PC-3 (cell line): Measurements from ENCODE around the gene HOXD1. TPM values are rescaled to one million over a fixed set of nuclear protein-coding genes. Genes with fewer than 3 reads are reported as not detected.

Experiments
- ATAC-seq: fragments of 200-7000 bp; cut with Tn5 transposase; 2 replicates; pipeline ENCODE4 v1.9.1; 2020; ENCODE audit warnings: mild to moderate bottlenecking, moderate library complexity
- BruUV-seq: library from RNA; stranded (reverse); fragments of 400-500 nt; replicated peaks from 2 replicates; lab custom pipeline; 2021; lab: Mats Ljungman, UMichigan
- CTCF ChIA-PET: fragments of 300-600 bp; sonication (Branson Sonifier 250); formaldehyde crosslinking; loops from one replicate; lab custom pipeline; 2022; ENCODE audit warnings: antibody characterized with exemption; lab: Charles Lee
- POLR2A ChIA-PET: fragments of 300-600 bp; sonication (Branson Sonifier 250); formaldehyde crosslinking; loops from one replicate; lab custom pipeline; 2022; ENCODE audit warnings: antibody characterized with exemption; ENCODE audit not compliant: unreplicated experiment; lab: Charles Lee
- DNase-seq: peaks from one replicate; pipeline ENCODE4 v3.0.0-alpha.2; 2015
- H2AFZ ChIP-seq: fragments of 300-600 bp; sonication (generic); 2 replicates; pipeline ENCODE4 v1.6.0; 2016; ENCODE audit warnings: antibody characterized with exemption, low read length
- H3F3A ChIP-seq: fragments of 300-600 bp; sonication (generic); one replicate; pipeline ENCODE4 v1.6.0; 2017; ENCODE audit warnings: antibody characterized with exemption, low read length, control low read depth, mild to moderate bottlenecking; ENCODE audit not compliant: unreplicated experiment
- H3K27ac ChIP-seq: fragments of 300-600 bp; sonication (generic); 2 replicates; pipeline ENCODE4 v1.5.1; 2016; ENCODE audit warnings: mild to moderate bottlenecking, low read length
- H3K27me3 ChIP-seq: fragments of 300-600 bp; sonication (generic); 2 replicates; pipeline ENCODE4 v1.6.1; 2016; ENCODE audit warnings: low read length, mixed read lengths
- H3K36me3 ChIP-seq: fragments of 300-600 bp; sonication (generic); 2 replicates; pipeline ENCODE4 v1.6.1; 2016; ENCODE audit warnings: low read depth, mixed run types, low read length, mixed read lengths
- H3K4me1 ChIP-seq: fragments of 300-600 bp; sonication (generic); 2 replicates; pipeline ENCODE4 v1.5.1; 2016; ENCODE audit warnings: low read length; ENCODE audit not compliant: insufficient read depth
- H3K4me2 ChIP-seq: fragments of 300-600 bp; sonication (generic); 2 replicates; pipeline ENCODE4 v1.6.0; 2016; ENCODE audit warnings: low read length
- H3K4me3 ChIP-seq: fragments of 300-600 bp; sonication (generic); 2 replicates; pipeline ENCODE4 v1.5.1; 2016; ENCODE audit warnings: mild to moderate bottlenecking, low read length, mixed read lengths
- H3K79me2 ChIP-seq: fragments of 300-600 bp; sonication (generic); 2 replicates; pipeline ENCODE4 v1.6.1; 2017; ENCODE audit warnings: low read length, mixed read lengths
- H3K9ac ChIP-seq: fragments of 300-600 bp; sonication (generic); 2 replicates; pipeline ENCODE4 v1.6.0; 2016; ENCODE audit warnings: mild to moderate bottlenecking, low read length
- H3K9me2 ChIP-seq: fragments of 300-600 bp; sonication (generic); replicated peaks from 2 replicates; pipeline ENCODE4 v1.6.1; 2016; ENCODE audit warnings: mixed run types, low read length, mixed read lengths
- H3K9me3 ChIP-seq: fragments of 300-600 bp; sonication (generic); 2 replicates; pipeline ENCODE4 v1.6.1; 2016; ENCODE audit warnings: low read length, mixed read lengths
- H4K20me1 ChIP-seq: fragments of 300-600 bp; sonication (generic); 2 replicates; pipeline ENCODE4 v1.6.1; 2016; ENCODE audit warnings: low read length, mixed read lengths
- CTCF ChIP-seq: fragments of 300-600 bp; sonication (generic); conservative IDR thresholded peaks from 2 replicates; pipeline ENCODE4 v1.5.1; 2017; ENCODE audit warnings: antibody characterized with exemption, low read depth, mild to moderate bottlenecking, low read length
- EZH2 ChIP-seq: fragments of 300-600 bp; sonication (generic); IDR thresholded peaks from one replicate; pipeline ENCODE4 v1.6.1; 2017; ENCODE audit warnings: antibody characterized with exemption, mild to moderate bottlenecking, low read length; ENCODE audit not compliant: unreplicated experiment
- EZH2phosphoT487 ChIP-seq: fragments of 300-600 bp; sonication (generic); IDR thresholded peaks from 2 replicates; pipeline ENCODE4 v1.6.1; 2018; ENCODE audit warnings: mild to moderate bottlenecking, antibody characterized with exemption, low read length, borderline replicate concordance
- intact Hi-C: fragments of 100-400 bp; cut with micrococcal nuclease; formaldehyde crosslinking; loops from 2 replicates; pipeline ENCODE4 v1.9.0; 2023
- total RNA-seq: library from RNA; depleted of rRNA; stranded (reverse); fragments of >200 nt; gene quantifications from 2 replicates; pipeline ENCODE4 v1.2.3, GENCODE V29; 2014

The HOXD1 gene
- total RNA-seq, 1 experiment from 2014 or later: not detected

DNA sequence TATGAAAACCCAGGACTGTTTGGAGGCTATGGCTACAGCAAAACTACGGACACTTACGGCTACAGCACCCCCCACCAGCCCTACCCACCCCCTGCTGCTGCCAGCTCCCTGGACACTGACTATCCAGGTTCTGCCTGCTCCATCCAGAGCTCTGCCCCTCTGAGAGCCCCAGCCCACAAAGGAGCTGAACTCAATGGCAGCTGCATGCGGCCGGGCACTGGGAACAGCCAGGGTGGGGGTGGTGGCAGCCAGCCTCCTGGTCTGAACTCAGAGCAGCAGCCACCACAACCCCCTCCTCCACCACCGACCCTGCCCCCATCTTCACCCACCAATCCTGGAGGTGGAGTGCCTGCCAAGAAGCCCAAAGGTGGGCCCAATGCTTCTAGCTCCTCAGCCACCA is 19.3 kb upstream of the HOXD1 start:
- no peak for ATAC-seq
- intact Hi-C loops: no loop called here
- CTCF ChIA-PET: interaction anchor here (0.6 kb wide), 1 partner anchor 384 kb away, joined by 7 read pairs; no protein-coding TSS in a partner anchor

DNA sequence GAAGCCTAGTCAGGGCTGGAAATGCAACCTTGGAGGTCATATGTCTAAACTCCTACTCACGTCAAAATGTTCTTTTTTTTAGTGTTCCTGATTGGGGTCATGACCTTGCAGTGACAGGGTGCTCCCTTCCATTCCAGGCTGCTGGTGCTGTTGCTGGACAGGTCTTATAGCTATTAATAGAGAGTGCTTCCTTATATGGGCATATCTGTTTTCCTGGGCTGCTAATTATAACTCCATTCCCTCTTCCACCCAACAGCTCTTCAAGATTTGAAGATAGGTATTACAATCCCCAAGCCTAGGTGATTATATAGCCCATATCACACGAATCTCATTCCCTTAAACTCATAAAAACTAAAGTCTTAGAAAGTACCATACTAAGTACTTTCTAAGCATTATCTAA is 18.8 kb upstream of the HOXD1 start:
- no TSS peak for BruUV-seq
- no peaks in the 10 kb centered on the region for H3K9me2 ChIP-seq
- no peak overlapping the region for H3K9ac ChIP-seq
- ChIA-PET POLR2A (no interaction called here), CTCF (interaction anchor here (0.6 kb wide), 1 partner anchor 383 kb away, joined by 7 read pairs; no protein-coding TSS in a partner anchor)
- H3F3A ChIP-seq: no peaks in the 10 kb centered on the region
- no peaks in the 10 kb centered on the region for H3K79me2 ChIP-seq
- no peaks in the 10 kb centered on the region for H3K36me3 ChIP-seq
- TF ChIP-seq CTCF: no peak
- H3K27me3 ChIP-seq: no peaks in the 10 kb centered on the region
- intact Hi-C loops: no loop called here
- ATAC-seq: no peak
- no peak overlapping the region for H2AFZ ChIP-seq
- H3K4me3 ChIP-seq: no peak overlapping the region
- H3K27ac ChIP-seq: no peak overlapping the region
- no peak overlapping the region for H3K4me2 ChIP-seq
- DNase-seq: no peak
- no peaks in the 10 kb centered on the region for H3K4me1 ChIP-seq
- H4K20me1 ChIP-seq: no peaks in the 10 kb centered on the region
- H3K9me3 ChIP-seq: no peaks in the 10 kb centered on the region

More for the DNA sequence above, 19.3 kb upstream of the HOXD1 start:
- no peak overlapping the region for H3K4me2 ChIP-seq
- no peaks in the 10 kb centered on the region for H3K27me3 ChIP-seq
- POLR2A ChIA-PET: no interaction called here
- no peak for DNase-seq
- no peak overlapping the region for H3K27ac ChIP-seq
- no peaks in the 10 kb centered on the region for H4K20me1 ChIP-seq
- no peaks in the 10 kb centered on the region for H3K9me2 ChIP-seq
- H3K4me3 ChIP-seq: no peak overlapping the region
- H3K9ac ChIP-seq: no peak overlapping the region
- no peaks in the 10 kb centered on the region for H3K79me2 ChIP-seq
- H3K4me1 ChIP-seq: no peaks in the 10 kb centered on the region
- no TSS peak for BruUV-seq
- H3F3A ChIP-seq: no peaks in the 10 kb centered on the region
- no peak overlapping the region for H2AFZ ChIP-seq
- H3K36me3 ChIP-seq: no peaks in the 10 kb centered on the region
- no peak for TF ChIP-seq CTCF
- TF ChIP-seq EZH2phosphoT487: no peak
- TF ChIP-seq EZH2: no peak
- no peaks in the 10 kb centered on the region for H3K9me3 ChIP-seq

DNA sequence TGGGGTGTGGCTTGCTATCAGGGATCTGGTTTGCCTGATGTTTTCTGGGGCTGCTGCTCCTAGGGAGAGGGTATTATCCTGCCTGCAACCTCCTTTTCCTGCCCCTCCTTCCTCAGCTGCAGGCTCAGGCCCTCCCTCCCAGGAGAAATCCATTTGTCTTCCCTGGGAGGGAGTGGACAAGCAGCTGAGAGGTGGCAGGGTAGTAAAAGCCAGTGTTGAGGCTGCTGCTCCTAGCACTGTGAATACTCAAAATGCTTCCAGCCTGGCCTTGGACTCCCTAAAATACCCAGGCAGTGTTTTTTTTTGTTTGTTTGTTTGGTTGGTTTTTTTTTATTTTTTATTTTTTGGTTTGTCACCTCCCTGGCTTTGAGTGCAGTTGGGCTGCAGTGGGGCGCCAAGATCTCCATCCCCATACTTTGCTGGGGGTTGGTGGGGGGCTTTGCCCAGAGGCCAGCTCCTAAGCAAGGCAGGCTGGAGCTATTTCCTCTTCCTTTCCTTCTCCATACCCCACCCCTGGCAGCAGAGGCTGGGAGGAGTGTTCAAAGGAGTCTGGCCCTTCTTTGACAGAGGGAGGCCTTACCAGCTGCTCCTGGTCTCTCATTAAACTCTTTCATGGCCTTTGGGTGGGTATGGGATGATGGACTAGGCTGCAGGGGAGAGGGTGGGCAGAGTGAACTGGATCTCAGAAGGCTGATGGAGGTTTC is 17.7 kb upstream of the HOXD1 start:
- Histone ChIP-seq H3K27me3 (no peaks in the 10 kb centered on the region), H3K9me2 (no peaks in the 10 kb centered on the region), H3K36me3 (no peaks in the 10 kb centered on the region), H3K4me3 (no peak overlapping the region), H3F3A (no peaks in the 10 kb centered on the region), H3K4me2 (no peak overlapping the region), H3K9ac (no peak overlapping the region), H3K79me2 (no peaks in the 10 kb centered on the region), H3K27ac (no peak overlapping the region), H3K9me3 (no peaks in the 10 kb centered on the region), H4K20me1 (no peaks in the 10 kb centered on the region), H2AFZ (no peak overlapping the region), H3K4me1 (no peaks in the 10 kb centered on the region)
- POLR2A ChIA-PET: no interaction called here
- TF ChIP-seq EZH2 (no peak), EZH2phosphoT487 (no peak), CTCF (no peak)
- BruUV-seq: no TSS peak
- ATAC-seq (no peak), DNase-seq (no peak)
- intact Hi-C loops: no loop called here
- CTCF ChIA-PET: no interaction called here
